Measurements from ENCODE around the gene SLC30A3. TPM values are rescaled to one million over a fixed set of nuclear protein-coding genes. Genes with fewer than 3 reads are reported as not detected.
"Not testable (repeated sequence)": the region's sequence is repeated elsewhere in the genome, so short reads cannot be mapped to it uniquely, and the experiment has no call there.

The SLC30A3 gene
- total RNA-seq, 2 donors from 2014 or later: 1.5 to 2.8 TPM

- H3K27me3 Mint-ChIP-seq (ENCODE audit: insufficient read depth): peaks cover 21% of the 10 kb centered on the region
- Histone ChIP-seq H3K27ac (ENCODE audit: low read depth, low read length) (no peak overlapping the region), H3K27me3 (ENCODE audit: control insufficient read depth, insufficient read depth, low read length, poor library complexity, severe bottlenecking) (no peaks in the 10 kb centered on the region), H3K4me1 (ENCODE audit: control insufficient read depth, insufficient read depth, low read length) (peaks cover 19% of the 10 kb centered on the region), H3K4me3 (ENCODE audit: low read length) (no peak overlapping the region), H3K9me3 (ENCODE audit: control insufficient read depth, low read length) (no peaks in the 10 kb centered on the region), H3K9ac (ENCODE audit: extremely low read depth, low read length, poor library complexity, severe bottlenecking) (no peak overlapping the region), H3K36me3 (ENCODE audit: control insufficient read depth, insufficient read depth, low read length) (no peaks in the 10 kb centered on the region)
- peaks cover 26% of the 10 kb centered on the region for H3K4me1 Mint-ChIP-seq
- WGBS, 2 experiments (ENCODE audit: insufficient coverage in 1 of 2, insufficient read length in 1 of 2): 83 to 88% methylated on average over 3 of the region's 3 CpGs
- no peak overlapping the region for H3K4me3 Mint-ChIP-seq
- no peak for TF ChIP-seq CTCF (conservative IDR thresholded peaks at IDR 0.05)
- H3K27ac Mint-ChIP-seq: no peak overlapping the region
- no peaks in the 10 kb centered on the region for H3K36me3 Mint-ChIP-seq (ENCODE audit: low read depth)
- H3K9me3 Mint-ChIP-seq: no peaks in the 10 kb centered on the region
- DNase-seq: no peak
Observed at GRCh38 chr2:27280826-27281225, 18.0 kb upstream of the SLC30A3 start.

- Histone ChIP-seq H3K27me3 (ENCODE audit: control insufficient read depth, insufficient read depth, low read length, poor library complexity, severe bottlenecking) (no peaks in the 10 kb centered on the region), H3K36me3 (ENCODE audit: control insufficient read depth, insufficient read depth, low read length) (no peaks in the 10 kb centered on the region), H3K9me3 (ENCODE audit: control insufficient read depth, low read length) (no peaks in the 10 kb centered on the region), H3K4me3 (ENCODE audit: low read length) (no peak overlapping the region), H3K27ac (ENCODE audit: low read depth, low read length) (no peak overlapping the region), H3K4me1 (ENCODE audit: control insufficient read depth, insufficient read depth, low read length) (peaks cover 15% of the 10 kb centered on the region), H3K9ac (ENCODE audit: extremely low read depth, low read length, poor library complexity, severe bottlenecking) (no peak overlapping the region)
- peaks cover 24% of the 10 kb centered on the region for H3K27me3 Mint-ChIP-seq (ENCODE audit: insufficient read depth)
- H3K4me1 Mint-ChIP-seq: peaks cover 25% of the 10 kb centered on the region
- TF ChIP-seq CTCF (conservative IDR thresholded peaks at IDR 0.05): no peak
- no peak overlapping the region for H3K4me3 Mint-ChIP-seq
- no peaks in the 10 kb centered on the region for H3K36me3 Mint-ChIP-seq (ENCODE audit: low read depth)
- H3K9me3 Mint-ChIP-seq: no peaks in the 10 kb centered on the region
- DNase-seq: no peak
- H3K27ac Mint-ChIP-seq: no peak overlapping the region
- WGBS, 2 experiments (ENCODE audit: insufficient coverage in 1 of 2, insufficient read length in 1 of 2): 97% methylated on average over 1 of the region's 1 CpG; no CpG with 5 or more reads in 1 of the 2 experiments
Observed at GRCh38 chr2:27278010-27278409, 15.2 kb upstream of the SLC30A3 start.

- H3K27ac ChIP-seq (ENCODE audit: low read depth, low read length): no peak within 1 kb of the TSS
- TF ChIP-seq CTCF (conservative IDR thresholded peaks at IDR 0.05): no peak
- no peaks in the 10 kb centered on the region for H3K9me3 ChIP-seq (ENCODE audit: control insufficient read depth, low read length)
- peaks cover 12% of the 10 kb centered on the region for H3K4me1 ChIP-seq (ENCODE audit: control insufficient read depth, insufficient read depth, low read length)
- H3K4me3 ChIP-seq (ENCODE audit: low read length): no peak within 1 kb of the TSS
- no peak for DNase-seq
- Mint-ChIP-seq H3K27ac (no peak within 1 kb of the TSS), H3K4me1 (peaks cover 25% of the 10 kb centered on the region), H3K27me3 (ENCODE audit: insufficient read depth) (peaks cover 19% of the 10 kb centered on the region), H3K4me3 (no peak within 1 kb of the TSS), H3K36me3 (ENCODE audit: low read depth) (no peaks in the 10 kb centered on the region), H3K9me3 (no peaks in the 10 kb centered on the region)
- WGBS, 2 experiments (ENCODE audit: insufficient coverage in 1 of 2, insufficient read length in 1 of 2): 90 to 94% methylated on average over 23 to 38 of the region's 39 CpGs
- no peaks in the 10 kb centered on the region for H3K27me3 ChIP-seq (ENCODE audit: control insufficient read depth, insufficient read depth, low read length, poor library complexity, severe bottlenecking)
- H3K36me3 ChIP-seq (ENCODE audit: control insufficient read depth, insufficient read depth, low read length): no peaks in the 10 kb centered on the region
- H3K9ac ChIP-seq (ENCODE audit: extremely low read depth, low read length, poor library complexity, severe bottlenecking): no peak within 1 kb of the TSS
Observed at GRCh38 chr2:27275211-27276150, 12.6 kb upstream of the SLC30A3 start, which contains the start of gene DNAJC5G. DNAJC5G (plus strand) TSS chr2:27275433; CDS start chr2:27276729, 1,296 bp downstream.

GRCh38 chr2:27272537-27273522 lies 10.0 kb upstream of the SLC30A3 start:
- not testable (repeated sequence) for H3K9ac ChIP-seq (ENCODE audit: extremely low read depth, low read length, poor library complexity, severe bottlenecking); H3K36me3 ChIP-seq (ENCODE audit: control insufficient read depth, insufficient read depth, low read length); H3K27me3 ChIP-seq (ENCODE audit: control insufficient read depth, insufficient read depth, low read length, poor library complexity, severe bottlenecking); H3K27ac Mint-ChIP-seq; DNase-seq; H3K27ac ChIP-seq (ENCODE audit: low read depth, low read length); H3K36me3 Mint-ChIP-seq (ENCODE audit: low read depth); H3K4me3 Mint-ChIP-seq; H3K9me3 ChIP-seq (ENCODE audit: control insufficient read depth, low read length); H3K4me3 ChIP-seq (ENCODE audit: low read length); H3K9me3 Mint-ChIP-seq
- Mint-ChIP-seq H3K27me3 (ENCODE audit: insufficient read depth) (peaks cover 14% of the 10 kb centered on the region), H3K4me1 (peaks cover 25% of the 10 kb centered on the region)
- 87 to 92% methylated on average over 11 to 15 of the region's 15 CpGs for WGBS, 2 experiments (ENCODE audit: insufficient coverage in 1 of 2, insufficient read length in 1 of 2)
- H3K4me1 ChIP-seq (ENCODE audit: control insufficient read depth, insufficient read depth, low read length): peaks cover 12% of the 10 kb centered on the region
